Raji (cell line): Measurements from ENCODE around the gene RIMS3.

Experiments used
- POLR2A ChIP-seq: IDR thresholded peaks from 2 replicates; pipeline ENCODE4 v1.6.1; 2011; ENCODE audit warnings: low read depth, low read length, control low read depth; ENCODE audit not compliant: insufficient read depth

The RIMS3 gene

GRCh38 chr1:40694353-40694874, 28.9 kb upstream of the RIMS3 start:
- no peak for TF ChIP-seq POLR2A

GRCh38 chr1:40693425-40693824, 27.9 kb upstream of the RIMS3 start:
- TF ChIP-seq POLR2A = no peak

GRCh38 chr1:40692429-40692895, 27.0 kb upstream of the RIMS3 start:
- no peak for TF ChIP-seq POLR2A

- peak; percentile 82 for TF ChIP-seq POLR2A
These were observed 26.3 kb upstream of the RIMS3 start, which contains the start of gene NFYC for GRCh38 chr1:40691538-40692428. Gene NFYC, plus strand, starts transcription at chr1:40691704. Its CDS starts 47,140 bp downstream, at chr1:40738844.

- no peak for TF ChIP-seq POLR2A
These were observed 25.5 kb upstream of the RIMS3 start for GRCh38 chr1:40690771-40691537.

- no peak for TF ChIP-seq POLR2A
These were observed 24.3 kb upstream of the RIMS3 start for GRCh38 chr1:40689737-40690136.

- no peak for TF ChIP-seq POLR2A
These were observed 22.2 kb upstream of the RIMS3 start for GRCh38 chr1:40687661-40688060.

GRCh38 chr1:40687059-40687458, 21.6 kb upstream of the RIMS3 start:
- no peak for TF ChIP-seq POLR2A

GRCh38 chr1:40684669-40685068, 19.2 kb upstream of the RIMS3 start:
- TF ChIP-seq POLR2A = 0 out of 2 replicates have a peak, but pooled peaks have one; percentile 18

GRCh38 chr1:40679165-40679953, 13.9 kb upstream of the RIMS3 start:
- no peak for TF ChIP-seq POLR2A

GRCh38 chr1:40676501-40676900, 11.0 kb upstream of the RIMS3 start:
- TF ChIP-seq POLR2A = no peak

- no peak for TF ChIP-seq POLR2A
These were observed 8.0 kb upstream of the RIMS3 start for GRCh38 chr1:40673452-40673851.

GRCh38 chr1:40668769-40669525, 3.5 kb upstream of the RIMS3 start:
- peak; percentile 44 for TF ChIP-seq POLR2A

- TF ChIP-seq POLR2A = no peak
These were observed 691 bp downstream of the RIMS3 start for GRCh38 chr1:40664791-40665190.
